HG02938 (cell line): Measurements from ENCODE around the gene ZBTB42.
"Not testable (repeated sequence)": the region's sequence is repeated elsewhere in the genome, so short reads cannot be mapped to it uniquely, and the experiment has no call there.

Experiments used
- ATAC-seq: cut with Tn5 transposase; IDR thresholded peaks from one replicate; pipeline ENCODE4 v1.9.1; 2021; ENCODE audit warnings: mild to moderate bottlenecking, moderate library complexity; ENCODE audit not compliant: unreplicated experiment

The ZBTB42 gene

DNA sequence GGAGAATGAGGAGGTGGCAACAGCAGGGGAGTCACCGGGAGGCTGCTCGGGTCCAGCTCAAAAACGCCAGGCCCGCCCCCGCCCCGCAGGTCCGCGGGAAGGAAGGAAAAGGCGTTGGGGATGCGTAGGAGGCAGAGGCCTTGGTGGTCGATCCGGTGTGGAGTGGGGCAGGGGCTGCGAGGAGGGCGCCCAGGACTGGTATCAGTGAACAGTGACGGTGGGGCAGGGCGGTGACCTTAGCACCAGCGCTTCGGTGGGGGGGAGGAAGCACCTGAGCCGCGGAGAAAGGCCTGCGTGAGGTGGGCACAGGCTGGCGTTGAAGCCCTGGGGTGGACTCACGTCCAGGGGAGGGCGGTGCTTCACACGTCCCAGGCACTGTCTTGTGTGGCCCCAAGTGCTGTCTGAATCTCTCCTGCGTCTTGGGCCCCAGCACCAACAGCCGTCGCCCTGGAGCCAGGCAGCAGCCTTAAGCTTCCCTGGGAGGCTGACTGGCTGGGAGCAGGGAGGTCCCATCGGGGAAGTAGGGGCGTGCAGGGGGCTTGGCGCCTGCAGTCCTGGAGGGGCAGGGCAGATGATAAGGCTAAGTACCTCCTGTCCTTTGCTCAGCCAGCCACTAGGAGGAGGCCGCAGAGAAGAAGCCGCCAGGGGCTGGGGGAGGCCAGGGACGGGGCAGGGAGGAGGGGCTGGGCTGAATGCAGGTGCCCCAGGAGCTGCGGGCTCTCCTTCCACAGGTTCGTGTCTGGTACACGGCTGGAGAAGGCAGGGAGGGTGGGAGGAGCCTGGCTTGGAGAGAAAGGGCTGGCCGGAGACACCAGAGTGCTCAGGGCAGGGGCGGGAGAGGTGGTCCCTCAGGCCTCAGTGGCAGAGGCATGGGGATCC, 26.5 kb downstream of the ZBTB42 start:
- no peak for ATAC-seq

DNA sequence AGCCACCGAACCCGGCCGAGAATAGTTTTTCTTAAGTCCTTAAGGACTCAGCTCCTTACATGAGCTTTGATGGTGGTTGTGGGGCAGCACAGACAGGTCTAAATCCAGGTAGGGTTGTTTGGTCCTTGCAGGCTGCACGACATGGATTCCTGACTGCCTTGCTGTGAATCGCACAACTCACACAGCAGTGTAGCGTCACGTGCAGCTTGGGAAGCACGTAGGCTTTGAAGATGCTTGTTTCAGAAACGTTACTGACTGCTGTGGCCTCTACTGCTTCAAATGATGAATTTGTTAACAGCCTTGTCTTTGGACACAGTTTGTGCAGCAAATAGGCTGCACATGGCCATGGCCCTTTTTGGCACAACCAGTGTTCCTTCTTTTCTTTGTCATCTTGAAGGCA, 29.9 kb downstream of the ZBTB42 start:
- ATAC-seq: no peak

GRCh38 chr14:104836171-104836935, 35.5 kb downstream of the ZBTB42 start:
- not testable (repeated sequence) for ATAC-seq

DNA sequence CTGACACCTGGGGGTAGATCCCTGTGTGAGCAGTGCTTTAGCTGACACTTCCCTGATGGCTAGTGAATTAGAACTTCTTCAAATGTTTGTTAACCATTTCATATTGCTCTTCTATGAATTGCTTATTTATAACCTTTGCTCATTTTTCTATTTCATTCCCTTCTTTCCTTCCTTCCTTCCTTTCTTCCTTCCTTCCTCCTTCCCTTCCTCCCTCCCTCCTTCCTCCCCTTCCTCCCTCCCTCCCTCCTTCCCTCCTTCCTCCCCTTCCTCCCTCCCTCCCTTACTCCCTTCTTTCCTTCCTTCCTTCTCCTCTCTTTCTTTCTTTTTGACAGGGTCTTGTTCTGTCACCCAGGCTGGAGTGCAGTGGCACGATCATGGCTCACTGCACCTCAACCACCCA, 40.8 kb downstream of the ZBTB42 start:
- ATAC-seq: no peak

DNA sequence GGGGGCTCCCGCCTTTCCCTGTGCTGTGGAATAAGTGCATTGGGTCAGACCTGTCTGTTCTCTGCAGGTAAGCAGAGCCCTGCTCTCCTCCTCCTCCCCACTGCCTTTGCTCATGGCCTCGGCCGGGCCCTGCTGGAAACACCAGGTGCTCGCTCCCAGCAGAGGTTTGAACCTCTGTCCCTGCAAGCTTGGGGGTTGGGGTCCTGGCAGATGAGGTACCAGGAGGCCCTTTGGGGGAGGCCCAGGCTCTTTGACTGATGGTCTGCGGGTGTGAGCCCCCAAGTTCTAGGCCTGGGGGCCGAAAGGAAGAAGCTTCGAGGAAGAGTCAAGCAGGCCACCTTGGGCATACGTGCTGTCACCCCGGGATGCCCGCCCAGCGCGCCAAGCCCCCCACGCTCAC, 42.1 kb downstream of the ZBTB42 start:
- no peak for ATAC-seq

DNA sequence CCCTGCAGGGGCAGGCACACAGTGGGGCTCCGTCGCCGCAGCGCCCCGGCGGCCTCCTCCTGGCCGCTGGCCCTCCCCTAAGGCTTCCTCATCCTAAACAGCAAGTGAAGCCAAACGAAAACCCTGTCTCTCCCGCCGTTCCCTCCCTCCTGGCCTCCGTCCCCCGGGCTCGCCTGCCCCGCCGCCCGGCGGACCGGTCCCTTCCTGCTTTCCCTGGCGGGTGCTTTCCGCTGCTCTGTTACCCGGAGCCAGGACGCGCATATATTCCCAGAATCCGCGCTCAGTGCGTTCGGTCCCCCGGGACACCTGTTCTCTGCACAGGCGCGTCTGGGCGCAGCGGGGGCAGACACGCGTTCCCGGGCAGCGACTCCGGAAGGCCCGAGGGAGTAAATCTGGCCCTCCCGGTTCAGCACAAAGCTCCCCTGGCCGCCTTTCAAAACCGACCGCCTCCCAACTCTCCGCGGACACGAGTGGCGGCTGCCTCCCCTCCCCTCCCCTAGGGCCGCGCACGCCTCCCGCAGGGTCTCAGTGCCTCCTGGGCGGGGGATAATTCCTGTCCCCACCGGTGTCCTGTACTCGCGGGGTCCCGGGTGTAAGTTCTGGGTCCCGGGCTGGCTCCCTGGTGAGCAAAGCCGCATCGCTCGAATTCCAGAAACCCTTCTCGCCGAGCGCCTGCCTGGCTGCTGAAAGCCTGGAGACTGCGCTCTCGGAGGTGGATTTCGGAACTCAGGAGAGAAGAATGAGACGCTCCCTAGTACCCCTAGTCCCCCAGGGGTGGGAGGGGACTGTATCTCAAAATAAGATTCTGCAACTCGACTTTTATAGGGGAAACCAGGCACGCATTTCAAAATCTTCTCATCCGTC, 42.8 kb downstream of the ZBTB42 start:
- ATAC-seq: no peak

DNA sequence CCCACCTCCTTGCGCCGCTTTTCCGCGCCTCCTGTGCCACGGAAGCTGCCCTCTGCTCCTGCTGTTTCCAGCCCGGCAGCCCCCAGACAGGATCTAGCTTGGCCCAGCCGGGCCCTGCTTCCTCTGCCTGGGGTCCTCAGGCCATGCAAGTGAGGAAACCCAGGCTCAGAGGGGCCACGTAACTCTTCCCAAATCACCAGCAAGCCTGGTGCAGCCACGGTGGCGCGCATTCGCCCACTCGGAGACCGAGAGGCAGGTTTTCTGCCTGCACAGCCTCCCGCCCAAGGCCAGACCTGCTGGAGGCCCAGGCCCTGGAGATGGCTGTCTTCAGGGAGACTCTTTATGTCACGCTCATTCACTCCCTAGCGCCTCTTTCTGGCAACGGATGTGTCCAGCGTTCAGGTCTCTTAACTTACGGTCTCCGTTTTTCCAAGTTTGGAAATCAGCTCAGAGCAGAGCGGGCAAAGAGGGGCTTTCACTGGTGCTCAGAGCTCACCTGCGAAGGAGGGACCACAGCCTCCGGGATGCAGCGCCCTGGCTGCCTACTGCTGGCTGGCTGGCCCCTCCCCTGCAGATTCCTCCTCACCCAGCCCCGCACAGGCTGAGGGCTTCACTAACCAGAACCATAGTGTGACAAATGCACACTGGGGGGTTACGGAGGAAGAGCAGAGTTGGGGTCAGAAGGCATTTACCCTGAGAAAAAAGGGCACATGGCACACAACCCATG, 43.6 kb downstream of the ZBTB42 start:
- ATAC-seq: no peak

DNA sequence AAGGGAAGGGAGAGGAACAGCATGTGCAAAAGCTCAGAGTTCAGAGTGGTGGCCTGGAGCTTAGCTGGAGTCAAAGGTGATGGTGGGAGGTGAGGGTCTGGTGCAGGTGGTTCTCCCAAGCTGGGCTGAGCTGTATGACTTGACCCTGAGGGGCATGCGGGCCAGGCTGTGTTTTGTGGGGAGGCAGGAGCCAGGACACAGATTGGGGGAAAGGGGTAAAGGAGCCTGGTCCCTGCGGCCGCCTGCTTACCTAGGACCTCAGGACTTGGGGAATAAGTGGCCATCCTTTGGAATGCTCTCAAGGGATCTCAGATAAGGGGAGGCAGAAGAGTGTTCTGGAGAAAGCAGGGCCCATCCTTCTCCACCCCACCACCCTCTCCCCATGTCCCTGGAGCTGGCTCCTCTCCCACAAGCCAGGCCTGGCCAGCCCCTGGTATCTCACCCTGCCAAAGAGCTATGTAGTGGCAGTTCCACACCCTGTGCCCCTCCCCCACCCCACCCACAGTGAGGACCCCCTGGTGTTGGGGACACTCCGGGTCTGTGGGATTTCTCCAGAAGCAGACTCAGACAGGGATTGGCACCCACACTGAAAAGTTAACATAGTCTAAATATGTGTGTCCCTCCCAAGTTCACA, 44.2 kb downstream of the ZBTB42 start:
- ATAC-seq: no peak

DNA sequence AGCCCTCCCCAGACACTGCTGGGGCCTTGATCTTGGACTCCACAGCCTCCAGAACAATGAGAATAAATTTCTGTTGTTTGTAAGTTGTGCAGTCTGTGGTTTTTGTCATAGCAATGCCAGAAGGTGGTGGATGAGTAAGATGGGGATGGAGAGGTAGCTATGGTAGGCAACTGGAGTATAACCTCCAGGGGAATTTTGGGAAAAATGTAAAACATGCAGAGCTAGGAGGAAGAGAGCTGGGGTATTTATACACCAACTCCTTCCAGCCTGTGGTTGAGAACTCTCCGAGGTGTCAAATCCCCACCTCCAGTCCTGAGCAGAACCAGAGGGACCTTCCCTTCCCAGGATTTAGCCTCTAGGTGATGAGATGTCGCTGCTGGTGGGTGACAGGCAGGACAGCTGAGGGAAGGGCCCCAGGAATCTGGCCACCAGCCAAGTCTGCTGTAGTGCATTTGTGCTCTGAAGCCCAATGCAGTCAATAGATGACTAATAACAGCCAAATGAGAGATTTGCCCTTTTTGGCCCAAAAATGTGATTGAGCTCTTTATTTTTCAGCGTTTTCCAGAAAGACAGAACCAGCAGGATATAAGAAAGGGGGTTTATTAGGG, 45.0 kb downstream of the ZBTB42 start:
- ATAC-seq: no peak

- no peak for ATAC-seq
Observed at GRCh38 chr14:104852280-104852663, 51.4 kb downstream of the ZBTB42 start.
